ENCODE results near the gene CDH20.

The CDH20 gene

GRCh38 chr18:61333271-61333745 is at the start of gene CDH20:
TSS of gene CDH20 (plus strand) at chr18:61333430.
- DNase-seq: no peak

GRCh38 chr18:61284039-61284438 is 49.2 kb upstream of the CDH20 start:
- no peak for DNase-seq

GRCh38 chr18:61285777-61286176 is 47.5 kb upstream of the CDH20 start:
- no peak for DNase-seq

- no peak for DNase-seq
Observed at GRCh38 chr18:61286867-61287266, 46.4 kb upstream of the CDH20 start.

GRCh38 chr18:61290616-61291015 is 42.6 kb upstream of the CDH20 start:
- no peak for DNase-seq

GRCh38 chr18:61292280-61293035 is 40.8 kb upstream of the CDH20 start:
- DNase-seq: no peak

- no peak for DNase-seq
Observed at GRCh38 chr18:61295153-61295552, 38.1 kb upstream of the CDH20 start.

- DNase-seq: no peak
Observed at GRCh38 chr18:61308004-61308403, 25.2 kb upstream of the CDH20 start.

GRCh38 chr18:61308795-61309393 is 24.3 kb upstream of the CDH20 start:
- DNase-seq: no peak

GRCh38 chr18:61322265-61322873 is 10.9 kb upstream of the CDH20 start:
- DNase-seq: peak; percentile 75

- no peak for DNase-seq
Observed at GRCh38 chr18:61323951-61324350, 9.3 kb upstream of the CDH20 start.

GRCh38 chr18:61326407-61326806 is 6.8 kb upstream of the CDH20 start:
- no peak for DNase-seq

GRCh38 chr18:61329398-61329797 is 3.8 kb upstream of the CDH20 start:
- no peak for DNase-seq

- DNase-seq: no peak
Observed at GRCh38 chr18:61331051-61331450, 2.2 kb upstream of the CDH20 start.

GRCh38 chr18:61333746-61334490 is 688 bp downstream of the CDH20 start:
- no peak for DNase-seq

GRCh38 chr18:61334491-61334850 is 1.2 kb downstream of the CDH20 start:
- no peak for DNase-seq

- no peak for DNase-seq
Observed at GRCh38 chr18:61334951-61335683, 1.9 kb downstream of the CDH20 start.

GRCh38 chr18:61335684-61336555 is 2.7 kb downstream of the CDH20 start:
- no peak for DNase-seq

- DNase-seq: no peak
Observed at GRCh38 chr18:61336766-61337165, 3.5 kb downstream of the CDH20 start.

- no peak for DNase-seq
Observed at GRCh38 chr18:61337527-61337926, 4.3 kb downstream of the CDH20 start.

- no peak for DNase-seq
Observed at GRCh38 chr18:61340148-61340547, 6.9 kb downstream of the CDH20 start.

- no peak for DNase-seq
Observed at GRCh38 chr18:61348230-61348629, 15.0 kb downstream of the CDH20 start.

Data from hematopoietic multipotent progenitor cell treated with erythropoietin and hydrocortisone succinate and interleukin-3 and kit ligand, for 4 days (in vitro differentiated cells).